Ishikawa (cell line): ENCODE data around the gene COL4A2.

Source experiments
- CEBPB ChIP-seq: IDR thresholded peaks from 2 replicates; pipeline ENCODE4 v1.6.1; 2012
- CREB1 ChIP-seq: IDR thresholded peaks from 2 replicates; pipeline ENCODE4 v1.6.1; 2012; ENCODE audit warnings: low read depth
- EGR1 ChIP-seq: IDR thresholded peaks from 2 replicates; pipeline ENCODE4 v1.6.1; 2012
- EP300 ChIP-seq: IDR thresholded peaks from 2 replicates; pipeline ENCODE4 v1.6.1; 2012; ENCODE audit warnings: borderline replicate concordance
- FOXM1 ChIP-seq: IDR thresholded peaks from 2 replicates; pipeline ENCODE4 v1.6.1; 2012; ENCODE audit warnings: low read depth, borderline replicate concordance
- NFIC ChIP-seq: IDR thresholded peaks from 2 replicates; pipeline ENCODE4 v1.6.1; 2012
- RAD21 ChIP-seq: IDR thresholded peaks from 2 replicates; pipeline ENCODE4 v1.6.1; 2012; ENCODE audit warnings: low read depth
- REST ChIP-seq: IDR thresholded peaks from 2 replicates; pipeline ENCODE4 v1.6.1; 2012; ENCODE audit warnings: low read depth, mild to moderate bottlenecking
- TAF1 ChIP-seq: IDR thresholded peaks from 2 replicates; pipeline ENCODE4 v1.6.1; 2012; ENCODE audit warnings: low read depth, mild to moderate bottlenecking
- TCF12 ChIP-seq: IDR thresholded peaks from 2 replicates; pipeline ENCODE4 v1.6.1; 2012; ENCODE audit warnings: low read depth
- TEAD4 ChIP-seq: IDR thresholded peaks from 2 replicates; pipeline ENCODE4 v1.6.1; 2012
- USF1 ChIP-seq: IDR thresholded peaks from 2 replicates; pipeline ENCODE4 v1.6.1; 2012
- YY1 ChIP-seq: IDR thresholded peaks from 2 replicates; pipeline ENCODE4 v1.6.1; 2012; ENCODE audit warnings: low read depth
- ZBTB7A ChIP-seq: IDR thresholded peaks from 2 replicates; pipeline ENCODE4 v1.6.1; 2012; ENCODE audit warnings: low read depth
- TF ChIP-seq, protein P1 (sequence below): IDR thresholded peaks from 2 replicates; pipeline ENCODE4 v1.6.1; 2012

COL4A2 gene

DNA sequence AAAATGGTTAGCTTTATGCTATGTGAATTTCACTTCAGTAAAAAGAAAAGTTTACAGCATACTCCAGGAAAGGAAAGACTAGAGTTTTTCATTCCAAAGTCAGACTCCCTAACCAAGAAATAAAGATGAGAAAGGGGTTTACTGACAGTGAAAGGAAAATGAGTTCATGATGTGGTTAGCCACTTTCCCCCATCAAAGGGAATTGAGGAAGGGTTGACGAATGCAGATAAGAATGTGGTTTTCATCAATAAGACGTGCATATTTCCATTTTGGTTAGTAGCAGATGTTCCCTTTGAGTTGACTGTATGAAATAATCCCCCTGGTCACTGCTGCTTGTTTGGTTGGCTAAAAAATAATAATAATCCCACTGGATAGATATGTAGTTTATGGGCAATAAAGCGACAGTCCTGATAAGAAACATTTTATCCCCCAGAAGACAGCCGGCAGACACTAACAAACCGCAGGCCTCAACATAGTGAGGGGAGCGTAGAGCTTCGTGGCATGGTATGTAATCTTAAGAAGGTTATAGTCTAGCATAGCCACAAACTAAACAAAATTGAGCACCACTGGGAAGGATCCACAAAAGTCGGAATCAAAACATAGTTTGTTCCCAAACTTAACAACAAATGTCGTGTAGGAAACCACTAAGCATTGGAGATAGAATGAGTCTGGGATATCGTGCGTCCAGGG, 114.8 kb downstream of the COL4A2 start:
- TF ChIP-seq YY1 (no peak), REST (no peak), ZBTB7A (no peak), TEAD4 (no peak), CREB1 (no peak), TCF12 (no peak), EGR1 (no peak), CEBPB (no peak), RAD21 (no peak), FOXM1 (no peak), NFIC (no peak), EP300 (no peak)
- TF ChIP-seq, protein P1, sequence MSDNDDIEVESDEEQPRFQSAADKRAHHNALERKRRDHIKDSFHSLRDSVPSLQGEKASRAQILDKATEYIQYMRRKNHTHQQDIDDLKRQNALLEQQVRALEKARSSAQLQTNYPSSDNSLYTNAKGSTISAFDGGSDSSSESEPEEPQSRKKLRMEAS, result no peak

DNA sequence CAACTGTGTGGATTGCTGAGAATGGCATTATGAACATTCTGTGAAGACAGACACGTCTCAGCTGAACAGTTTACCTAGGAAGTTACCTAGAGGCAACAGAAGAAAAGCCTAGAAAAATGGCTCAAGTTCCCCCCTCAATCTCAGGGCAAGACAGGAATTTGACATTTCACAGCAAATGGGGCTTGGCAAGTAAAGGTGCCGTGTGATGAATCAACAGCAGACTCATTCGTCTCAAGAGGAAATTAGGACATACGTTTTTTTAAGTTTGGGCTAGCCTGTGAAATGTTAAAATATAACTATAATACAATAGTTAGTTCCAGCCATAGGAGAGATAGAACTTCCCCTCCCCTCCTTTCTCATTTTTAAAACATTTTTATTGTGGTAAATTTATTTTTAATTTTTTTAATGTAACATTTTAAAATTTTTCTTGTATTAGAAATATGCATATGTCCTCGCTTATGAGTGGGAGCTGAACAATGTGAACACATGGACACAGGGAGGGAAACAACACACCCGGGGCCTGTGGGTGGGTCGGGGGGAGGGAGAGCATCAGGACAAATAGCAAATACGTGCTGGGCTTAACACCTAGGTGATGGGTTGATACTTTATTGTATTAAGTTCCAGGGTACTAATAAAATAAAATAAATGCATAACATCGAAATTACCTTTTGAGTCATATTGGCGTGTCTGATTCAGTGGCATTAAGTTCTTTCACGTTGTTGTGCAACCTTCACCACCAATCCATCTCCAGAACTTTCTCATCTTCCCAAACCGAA, 116.0 kb downstream of the COL4A2 start:
- TF ChIP-seq FOXM1 (no peak), RAD21 (no peak), EGR1 (no peak), REST (no peak), TCF12 (no peak), CREB1 (no peak), USF1 (no peak), ZBTB7A (no peak), NFIC (no peak), CEBPB (no peak), TAF1 (no peak)
- TF ChIP-seq, protein P1, result no peak

DNA sequence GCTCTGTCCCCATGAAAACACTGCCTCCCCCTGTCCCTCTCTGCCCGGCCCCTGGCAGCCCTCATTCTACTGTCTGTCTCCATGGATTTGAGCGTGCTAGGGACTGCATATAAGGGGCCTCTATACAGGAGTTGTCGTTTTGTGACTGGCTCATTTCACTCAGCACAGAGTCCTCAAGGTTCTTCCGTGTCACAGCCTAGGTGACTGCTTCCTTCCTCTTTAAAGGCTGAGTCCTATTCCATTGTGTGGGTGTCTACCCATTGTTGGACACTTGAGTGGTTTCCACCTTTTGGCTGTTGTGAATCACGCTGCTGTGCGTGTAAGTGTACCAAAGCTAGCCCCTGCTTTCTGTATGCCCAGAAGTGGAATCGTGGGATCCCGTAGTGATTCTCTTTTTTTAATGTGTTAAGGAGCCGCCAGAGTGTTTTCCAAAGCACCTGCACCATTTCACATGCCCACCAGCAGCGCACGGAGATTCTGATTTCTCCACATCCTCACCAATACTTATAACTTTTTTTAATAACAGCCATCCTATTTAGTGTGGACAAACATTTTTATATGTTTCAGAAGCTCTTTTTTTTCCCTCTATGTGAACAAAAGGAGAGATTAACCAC, 116.7 kb downstream of the COL4A2 start:
- TF ChIP-seq REST (no peak), USF1 (no peak)

DNA sequence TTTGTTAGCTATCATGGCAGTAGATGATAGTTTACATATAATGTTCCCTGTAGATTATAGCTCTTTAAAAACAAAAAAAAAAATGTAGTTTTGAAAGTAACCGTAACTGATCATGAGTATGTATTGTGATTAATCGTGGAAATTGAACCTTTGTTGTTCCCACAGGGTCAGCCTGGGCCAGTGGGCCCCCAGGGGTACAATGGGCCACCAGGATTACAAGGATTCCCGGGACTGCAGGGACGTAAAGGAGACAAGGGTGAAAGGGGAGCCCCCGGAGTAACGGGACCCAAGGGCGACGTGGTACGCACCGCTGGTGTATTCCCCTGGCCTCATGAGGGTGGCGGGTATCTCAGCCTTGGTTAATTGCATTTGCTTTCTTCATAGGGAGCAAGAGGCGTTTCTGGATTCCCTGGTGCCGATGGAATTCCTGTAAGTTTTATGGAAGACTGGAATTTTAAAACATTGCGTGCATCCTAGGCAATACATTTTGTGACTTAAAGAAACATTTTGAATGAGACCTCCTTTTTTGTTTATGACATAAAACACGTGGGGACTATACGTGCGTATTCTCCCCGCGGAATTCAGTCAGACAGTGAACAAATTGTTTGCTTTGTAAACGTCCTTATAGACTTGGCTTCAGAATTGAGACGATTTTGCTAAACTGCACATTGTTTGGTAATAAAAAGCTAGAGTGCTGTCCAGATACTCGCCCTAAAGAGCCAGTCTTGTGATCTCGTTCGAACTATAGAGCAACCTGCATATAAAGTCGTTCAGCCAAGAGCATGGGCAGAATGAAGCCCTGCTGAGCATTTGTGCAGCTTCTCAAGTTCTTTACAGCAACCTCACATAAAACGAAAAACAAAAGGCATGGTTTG, 117.7 kb downstream of the COL4A2 start:
- TF ChIP-seq CREB1, result no peak
- TF ChIP-seq, protein P1, result no peak
- no peak for TF ChIP-seq YY1
- TF ChIP-seq USF1, result no peak
- TF ChIP-seq REST, result no peak
- TF ChIP-seq TCF12, result no peak
- no peak for TF ChIP-seq TEAD4
- TF ChIP-seq EP300, result no peak
- no peak for TF ChIP-seq RAD21
- no peak for TF ChIP-seq TAF1
